Progenitor cell of endocrine pancreas (in vitro differentiated cells): Measurements from ENCODE around the gene UBE2G2. TPM values are rescaled to one million over a fixed set of nuclear protein-coding genes. Genes with fewer than 3 reads are reported as not detected.

Experiments
- DNase-seq: peaks from one replicate; pipeline ENCODE4 v3.0.0; 2021; ENCODE audit warnings: low spot score; ENCODE audit not compliant: unreplicated experiment
- H3K27ac Mint-ChIP-seq: 2 replicates; pipeline ENCODE4 v1.8.0; 2021; ENCODE audit warnings: mild to moderate bottlenecking, moderate library complexity, mixed read lengths
- H3K27me3 Mint-ChIP-seq: 2 replicates; pipeline ENCODE4 v1.8.0; 2021; ENCODE audit warnings: mixed read lengths
- H3K36me3 Mint-ChIP-seq: 2 replicates; pipeline ENCODE4 v1.8.0; 2022; ENCODE audit warnings: mixed read lengths; ENCODE audit not compliant: insufficient read depth
- H3K4me1 Mint-ChIP-seq: 2 replicates; pipeline ENCODE4 v1.8.0; 2021; ENCODE audit warnings: low read depth, mixed read lengths
- H3K4me3 Mint-ChIP-seq: 2 replicates; pipeline ENCODE4 v1.8.0; 2021; ENCODE audit warnings: low read depth, mild to moderate bottlenecking, moderate library complexity, mixed read lengths
- H3K9me3 Mint-ChIP-seq: 2 replicates; pipeline ENCODE4 v1.8.0; 2021; ENCODE audit warnings: low read depth, mixed read lengths
- total RNA-seq: library from RNA; stranded (reverse); gene quantifications from 2 replicates; pipeline ENCODE4 v1.2.1, GENCODE V29; 2021
- TF ChIP-seq, protein P1 (sequence below): fragments of 200-600 bp; sonication (generic); IDR thresholded peaks from one replicate; pipeline ENCODE4 v1.5.0; 2021; ENCODE audit warnings: antibody characterized with exemption, mild to moderate bottlenecking; ENCODE audit not compliant: unreplicated experiment

The UBE2G2 gene
- total RNA-seq, 1 donor from 2014 or later: 78.7 TPM

DNA sequence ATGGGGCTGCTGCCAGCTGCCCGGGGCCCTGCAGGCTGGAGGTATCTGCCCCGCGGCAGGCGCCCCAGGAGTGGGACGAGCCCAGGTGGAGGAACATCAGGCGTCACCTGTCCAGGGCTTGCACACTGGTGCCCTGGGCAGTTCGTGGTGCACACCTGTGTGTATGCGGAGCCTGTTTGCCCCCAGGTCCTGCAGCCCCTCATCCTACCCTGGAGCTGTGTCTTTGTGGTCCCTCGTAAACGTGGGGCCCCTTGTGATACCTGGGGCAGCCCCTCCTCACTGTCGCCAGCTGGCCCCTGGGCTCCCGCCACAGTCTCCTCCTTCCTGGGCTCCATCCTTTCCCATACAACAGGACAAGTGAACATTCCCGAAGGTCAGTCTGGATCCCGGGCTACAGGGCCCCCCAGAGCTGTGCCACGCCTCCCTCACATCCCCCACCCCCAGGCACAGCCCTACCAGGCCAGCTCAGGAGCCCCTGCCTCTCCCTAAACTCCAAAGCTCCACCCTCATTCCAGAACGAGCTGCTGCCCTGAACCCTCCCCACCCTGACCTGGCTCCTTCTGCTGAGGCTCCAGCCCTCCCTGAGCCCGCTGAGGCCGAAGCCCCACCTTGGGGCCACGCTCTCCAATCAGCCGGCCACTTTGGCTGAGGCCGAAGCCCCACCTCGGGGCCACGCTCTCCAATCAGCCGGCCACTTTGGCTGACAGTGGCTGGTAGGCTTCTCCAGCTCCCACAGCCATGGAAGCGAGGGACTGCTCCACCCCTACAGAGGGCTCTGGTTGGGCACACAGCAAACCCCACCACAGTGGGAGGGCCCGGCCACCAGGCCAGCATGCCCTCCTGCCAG, 42.6 kb downstream of the UBE2G2 start:
- DNase-seq: no peak
- H3K4me1 Mint-ChIP-seq: peaks cover 2% of the 10 kb centered on the region
- H3K27ac Mint-ChIP-seq: no peak overlapping the region
- H3K4me3 Mint-ChIP-seq: no peak overlapping the region
- H3K27me3 Mint-ChIP-seq: peaks cover 8% of the 10 kb centered on the region
- peaks cover 5% of the 10 kb centered on the region for H3K9me3 Mint-ChIP-seq
- no peaks in the 10 kb centered on the region for H3K36me3 Mint-ChIP-seq
- TF ChIP-seq, protein P1, sequence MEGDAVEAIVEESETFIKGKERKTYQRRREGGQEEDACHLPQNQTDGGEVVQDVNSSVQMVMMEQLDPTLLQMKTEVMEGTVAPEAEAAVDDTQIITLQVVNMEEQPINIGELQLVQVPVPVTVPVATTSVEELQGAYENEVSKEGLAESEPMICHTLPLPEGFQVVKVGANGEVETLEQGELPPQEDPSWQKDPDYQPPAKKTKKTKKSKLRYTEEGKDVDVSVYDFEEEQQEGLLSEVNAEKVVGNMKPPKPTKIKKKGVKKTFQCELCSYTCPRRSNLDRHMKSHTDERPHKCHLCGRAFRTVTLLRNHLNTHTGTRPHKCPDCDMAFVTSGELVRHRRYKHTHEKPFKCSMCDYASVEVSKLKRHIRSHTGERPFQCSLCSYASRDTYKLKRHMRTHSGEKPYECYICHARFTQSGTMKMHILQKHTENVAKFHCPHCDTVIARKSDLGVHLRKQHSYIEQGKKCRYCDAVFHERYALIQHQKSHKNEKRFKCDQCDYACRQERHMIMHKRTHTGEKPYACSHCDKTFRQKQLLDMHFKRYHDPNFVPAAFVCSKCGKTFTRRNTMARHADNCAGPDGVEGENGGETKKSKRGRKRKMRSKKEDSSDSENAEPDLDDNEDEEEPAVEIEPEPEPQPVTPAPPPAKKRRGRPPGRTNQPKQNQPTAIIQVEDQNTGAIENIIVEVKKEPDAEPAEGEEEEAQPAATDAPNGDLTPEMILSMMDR: no peak

- H3K4me3 Mint-ChIP-seq: no peak overlapping the region
- peaks cover 12% of the 10 kb centered on the region for H3K27me3 Mint-ChIP-seq
- TF ChIP-seq, protein P1: no peak
- no peaks in the 10 kb centered on the region for H3K36me3 Mint-ChIP-seq
- no peak overlapping the region for H3K27ac Mint-ChIP-seq
- DNase-seq: peak; percentile 8
- H3K4me1 Mint-ChIP-seq: peaks cover 2% of the 10 kb centered on the region
- peaks cover 5% of the 10 kb centered on the region for H3K9me3 Mint-ChIP-seq
Observed at GRCh38 chr21:44758141-44758561, 43.5 kb downstream of the UBE2G2 start.

- Mint-ChIP-seq H3K4me1 (peaks cover 2% of the 10 kb centered on the region), H3K27me3 (peaks cover 12% of the 10 kb centered on the region), H3K36me3 (no peaks in the 10 kb centered on the region), H3K4me3 (no peak overlapping the region), H3K9me3 (peaks cover 5% of the 10 kb centered on the region), H3K27ac (no peak overlapping the region)
- no peak for DNase-seq
- TF ChIP-seq, protein P1: no peak
Observed at GRCh38 chr21:44757731-44758130, 43.9 kb downstream of the UBE2G2 start.

GRCh38 chr21:44756423-44757185, 45.0 kb downstream of the UBE2G2 start:
- Mint-ChIP-seq H3K27me3 (peaks cover 14% of the 10 kb centered on the region), H3K4me3 (no peak overlapping the region), H3K27ac (no peak overlapping the region), H3K4me1 (peaks cover 2% of the 10 kb centered on the region), H3K9me3 (peaks cover 5% of the 10 kb centered on the region), H3K36me3 (no peaks in the 10 kb centered on the region)
- no peak for DNase-seq
- TF ChIP-seq, protein P1: no peak

DNA sequence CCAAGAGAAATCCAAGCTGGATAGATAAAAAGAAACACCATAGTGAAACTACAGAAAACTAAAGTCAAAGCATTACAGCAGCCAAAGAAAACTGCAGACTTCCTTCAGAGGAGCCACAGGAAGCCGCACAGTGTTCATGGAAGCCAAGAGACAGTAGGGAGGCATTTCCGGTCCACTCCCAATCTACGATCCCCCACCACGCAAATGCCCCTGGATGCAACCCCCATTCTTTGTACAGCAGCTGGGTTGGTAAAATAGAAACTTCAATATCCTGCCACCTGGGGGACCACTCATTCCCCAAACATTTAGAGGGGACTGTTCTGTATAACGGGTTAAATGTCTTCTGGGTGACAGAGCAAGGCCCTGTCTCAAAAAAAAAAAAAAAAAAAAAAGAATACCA, 46.4 kb downstream of the UBE2G2 start:
- H3K27me3 Mint-ChIP-seq: peaks cover 19% of the 10 kb centered on the region
- H3K9me3 Mint-ChIP-seq: peaks cover 5% of the 10 kb centered on the region
- H3K36me3 Mint-ChIP-seq: no peaks in the 10 kb centered on the region
- H3K27ac Mint-ChIP-seq: no peak overlapping the region
- TF ChIP-seq, protein P1: no peak
- no peak for DNase-seq
- H3K4me3 Mint-ChIP-seq: no peak overlapping the region
- no peaks in the 10 kb centered on the region for H3K4me1 Mint-ChIP-seq
